ENCODE data around the gene MINDY1. TPM values are rescaled to one million over a fixed set of nuclear protein-coding genes. Genes with fewer than 3 reads are reported as not detected.
A peak's percentile ranks its signal among the peaks of the same experiment; 100 is the strongest.

The MINDY1 gene
- total RNA-seq, result 26.5 TPM
- long read RNA-seq, partial matches to known transcripts, result 8 of 14 reads
- long read RNA-seq, other reads (novel, unspliced or antisense), result 5 of 14 reads

- peaks cover 73% of the 10 kb centered on the region for H3K4me1 ChIP-seq
- intact Hi-C loops (cut with DNase I), result no loop called here
- peak; percentile 74 for ATAC-seq
These were observed at the start of gene MINDY1 for GRCh38 chr1:151006327-151007052. Gene MINDY1, minus strand, starts transcription at chr1:151006902. Its CDS starts 4,285 bp downstream, at chr1:151002617.

GRCh38 chr1:151056149-151056548 is 49.4 kb upstream of the MINDY1 start:
- Histone ChIP-seq H3K9me3 (no peaks in the 10 kb centered on the region), H3K4me3 (peak overlapping the region; percentile 86), H3K27ac (peak overlapping the region; percentile 89), H3K36me3 (peaks cover 47% of the 10 kb centered on the region), H3K4me1 (peaks cover 37% of the 10 kb centered on the region), H3K27me3 (no peaks in the 10 kb centered on the region)
- intact Hi-C loops (cut with DNase I), result no loop called here
- TF ChIP-seq CTCF (IDR thresholded peaks at IDR 0.05), result no peak
- no peak for ATAC-seq
- DNase-seq, result no peak

More at GRCh38 chr1:151006327-151007052, at the start of gene MINDY1:
- Histone ChIP-seq H3K4me3 (peak within 1 kb of the TSS; percentile 72), H3K36me3 (peaks cover 9% of the 10 kb centered on the region), H3K27ac (peak within 1 kb of the TSS; percentile 96), H3K27me3 (no peaks in the 10 kb centered on the region), H3K9me3 (no peaks in the 10 kb centered on the region)
- DNase-seq, result peak; percentile 79
- TF ChIP-seq CTCF (IDR thresholded peaks at IDR 0.05), result peak; percentile 56

GRCh38 chr1:151055581-151055980 is 48.9 kb upstream of the MINDY1 start:
- Histone ChIP-seq H3K27ac (peak overlapping the region; percentile 89), H3K36me3 (peaks cover 53% of the 10 kb centered on the region), H3K27me3 (no peaks in the 10 kb centered on the region), H3K9me3 (no peaks in the 10 kb centered on the region), H3K4me3 (peak overlapping the region; percentile 86), H3K4me1 (peaks cover 37% of the 10 kb centered on the region)
- TF ChIP-seq CTCF (IDR thresholded peaks at IDR 0.05), result no peak
- no peak for DNase-seq
- ATAC-seq, result no peak
- intact Hi-C loops (cut with DNase I), result no loop called here

GRCh38 chr1:151054971-151055547 is 48.4 kb upstream of the MINDY1 start:
- ATAC-seq (no peak), DNase-seq (no peak)
- Histone ChIP-seq H3K4me3 (no peak overlapping the region), H3K36me3 (peaks cover 54% of the 10 kb centered on the region), H3K27ac (peak overlapping the region; percentile 89), H3K4me1 (peaks cover 32% of the 10 kb centered on the region), H3K27me3 (no peaks in the 10 kb centered on the region), H3K9me3 (no peaks in the 10 kb centered on the region)
- intact Hi-C loops (cut with DNase I), result no loop called here
- no peak for TF ChIP-seq CTCF (IDR thresholded peaks at IDR 0.05)

GRCh38 chr1:151051356-151052009 is 44.8 kb upstream of the MINDY1 start:
- Histone ChIP-seq H3K27ac (no peak overlapping the region), H3K27me3 (no peaks in the 10 kb centered on the region), H3K36me3 (peaks cover 54% of the 10 kb centered on the region), H3K4me1 (peaks cover 26% of the 10 kb centered on the region), H3K4me3 (no peak overlapping the region), H3K9me3 (no peaks in the 10 kb centered on the region)
- intact Hi-C loops (cut with DNase I), result no loop called here
- no peak for DNase-seq
- ATAC-seq, result no peak
- no peak for TF ChIP-seq CTCF (IDR thresholded peaks at IDR 0.05)
